ENCODE measurements around the gene ANAPC16. TPM values are rescaled to one million over a fixed set of nuclear protein-coding genes. Genes with fewer than 3 reads are reported as not detected.

ANAPC16 gene
- total RNA-seq, 2 experiments from 2014 or later = 72.1 to 75.1 TPM

- ChIA-PET POLR2A (interaction anchor here (2.8 kb wide), 1 partner anchor 19 kb away, joined by 8 read pairs; the partner anchor contains the start of gene DDIT4), CTCF (interaction anchor here (0.7 to 1.5 kb wide), 4 partner anchors 20 to 208 kb away, joined by 3 to 4 read pairs (median 4); no protein-coding TSS in a partner anchor)
These were observed 39.2 kb downstream of the ANAPC16 start for GRCh38 chr10:72254813-72255568.

- ChIA-PET POLR2A (interaction anchor here (0.6 to 2.8 kb wide), 2 partner anchors 18 to 39 kb away, joined by 4 to 8 read pairs; partner anchors contain the start of gene DDIT4), CTCF (interaction anchor here (0.7 to 1.1 kb wide), 3 partner anchors 29 to 209 kb away, joined by 3 to 4 read pairs (median 4); no protein-coding TSS in a partner anchor)
These were observed 40.3 kb downstream of the ANAPC16 start for GRCh38 chr10:72255977-72256729.

- POLR2A ChIA-PET = no interaction called here
- CTCF ChIA-PET = no interaction called here
These were observed 41.5 kb downstream of the ANAPC16 start for GRCh38 chr10:72257051-72257892.

GRCh38 chr10:72258617-72259016 lies 42.8 kb downstream of the ANAPC16 start:
- CTCF ChIA-PET = interaction anchor here (0.7 to 3.5 kb wide), 6 partner anchors 10 to 490 kb away, joined by 3 to 33 read pairs (median 3); partner anchors contain the start of gene DDIT4

GRCh38 chr10:72259491-72260238 lies 43.9 kb downstream of the ANAPC16 start:
- CTCF ChIA-PET = interaction anchor here (0.6 to 3.5 kb wide), 8 partner anchors 11 to 190 kb away, joined by 3 to 33 read pairs (median 6); partner anchors contain the start of gene DDIT4
- POLR2A ChIA-PET = interaction anchor here (0.5 to 4.9 kb wide), 10 partner anchors 12 to 75 kb away, joined by 3 to 84 read pairs (median 9); partner anchors contain the start of genes ASCC1 and DDIT4

More at GRCh38 chr10:72258617-72259016, 42.8 kb downstream of the ANAPC16 start:
- POLR2A ChIA-PET = interaction anchor here (0.6 to 4.9 kb wide), 2 partner anchors 15 to 60 kb away, joined by 3 to 84 read pairs; partner anchors contain the start of gene DDIT4

GRCh38 chr10:72260239-72260975 lies 44.6 kb downstream of the ANAPC16 start:
- ChIA-PET POLR2A (interaction anchor here (0.5 to 4.9 kb wide), 14 partner anchors 13 to 173 kb away, joined by 3 to 84 read pairs (median 7); partner anchors contain the start of genes ANAPC16, ASCC1 and DDIT4), CTCF (interaction anchor here (0.6 to 3.5 kb wide), 19 partner anchors 12 to 212 kb away, joined by 3 to 33 read pairs (median 4); partner anchors contain the start of genes ANAPC16, ASCC1 and DDIT4)

GRCh38 chr10:72260976-72261783 lies 45.4 kb downstream of the ANAPC16 start:
- ChIA-PET POLR2A (interaction anchor here (0.6 to 4.9 kb wide), 13 partner anchors 13 to 173 kb away, joined by 3 to 84 read pairs (median 9); partner anchors contain the start of genes ANAPC16, ASCC1 and DDIT4), CTCF (interaction anchor here (0.7 to 3.5 kb wide), 17 partner anchors 13 to 213 kb away, joined by 3 to 33 read pairs (median 4); partner anchors contain the start of genes ANAPC16, ASCC1 and DDIT4)

- ChIA-PET CTCF (interaction anchor here (1.0 to 3.5 kb wide), 7 partner anchors 13 to 65 kb away, joined by 3 to 33 read pairs (median 6); partner anchors contain the start of gene DDIT4), POLR2A (interaction anchor here (0.6 to 4.9 kb wide), 8 partner anchors 12 to 70 kb away, joined by 3 to 84 read pairs (median 8); partner anchors contain the start of genes ANAPC16, ASCC1 and DDIT4)
These were observed 46.1 kb downstream of the ANAPC16 start for GRCh38 chr10:72261784-72262404.

GRCh38 chr10:72263613-72264241 lies 47.9 kb downstream of the ANAPC16 start:
- CTCF ChIA-PET = interaction anchor here (0.9 to 3.4 kb wide), 3 partner anchors 11 to 55 kb away, joined by 3 to 19 read pairs (median 4); partner anchors contain the start of gene DDIT4

GRCh38 chr10:72264536-72264935 lies 48.7 kb downstream of the ANAPC16 start:
- POLR2A ChIA-PET = interaction anchor here (1.4 kb wide), 1 partner anchor 11 kb away, joined by 3 read pairs; no protein-coding TSS in a partner anchor
- CTCF ChIA-PET = interaction anchor here (0.9 to 3.4 kb wide), 3 partner anchors 10 to 55 kb away, joined by 3 to 19 read pairs (median 4); partner anchors contain the start of gene DDIT4

More at GRCh38 chr10:72263613-72264241, 47.9 kb downstream of the ANAPC16 start:
- POLR2A ChIA-PET = interaction anchor here (0.6 to 1.4 kb wide), 2 partner anchors 11 to 33 kb away, joined by 3 read pairs; no protein-coding TSS in a partner anchor

- CTCF ChIA-PET = interaction anchor here (3.4 kb wide), 1 partner anchor 9 kb away, joined by 19 read pairs; the partner anchor contains the start of gene DDIT4
- POLR2A ChIA-PET = no interaction called here
These were observed 49.7 kb downstream of the ANAPC16 start for GRCh38 chr10:72265508-72265907.

GRCh38 chr10:72265990-72266865 lies 50.4 kb downstream of the ANAPC16 start:
- POLR2A ChIA-PET = interaction anchor here (0.6 to 0.7 kb wide), 2 partner anchors 9 to 25 kb away, joined by 4 to 10 read pairs; no protein-coding TSS in a partner anchor
- CTCF ChIA-PET = interaction anchor here (0.6 to 3.4 kb wide), 2 partner anchors 9 to 27 kb away, joined by 3 to 19 read pairs; partner anchors contain the start of gene DDIT4

- ChIA-PET CTCF (interaction anchor here (0.7 kb wide), 1 partner anchor 41 kb away, joined by 3 read pairs; no protein-coding TSS in a partner anchor), POLR2A (interaction anchor here (0.7 kb wide), 1 partner anchor 8 kb away, joined by 10 read pairs; no protein-coding TSS in a partner anchor)
These were observed 51.6 kb downstream of the ANAPC16 start for GRCh38 chr10:72267381-72267780.

Measured in activated CD8-positive, alpha-beta memory T cell treated with anti-CD3 and anti-CD28 coated beads for 36 hours (primary cell).